ENCODE measurements around the gene SUSD5. TPM values are rescaled to one million over a fixed set of nuclear protein-coding genes. Genes with fewer than 3 reads are reported as not detected.

SUSD5 gene
- total RNA-seq, 1 experiment from 2014 or later: 4.9 TPM

DNA sequence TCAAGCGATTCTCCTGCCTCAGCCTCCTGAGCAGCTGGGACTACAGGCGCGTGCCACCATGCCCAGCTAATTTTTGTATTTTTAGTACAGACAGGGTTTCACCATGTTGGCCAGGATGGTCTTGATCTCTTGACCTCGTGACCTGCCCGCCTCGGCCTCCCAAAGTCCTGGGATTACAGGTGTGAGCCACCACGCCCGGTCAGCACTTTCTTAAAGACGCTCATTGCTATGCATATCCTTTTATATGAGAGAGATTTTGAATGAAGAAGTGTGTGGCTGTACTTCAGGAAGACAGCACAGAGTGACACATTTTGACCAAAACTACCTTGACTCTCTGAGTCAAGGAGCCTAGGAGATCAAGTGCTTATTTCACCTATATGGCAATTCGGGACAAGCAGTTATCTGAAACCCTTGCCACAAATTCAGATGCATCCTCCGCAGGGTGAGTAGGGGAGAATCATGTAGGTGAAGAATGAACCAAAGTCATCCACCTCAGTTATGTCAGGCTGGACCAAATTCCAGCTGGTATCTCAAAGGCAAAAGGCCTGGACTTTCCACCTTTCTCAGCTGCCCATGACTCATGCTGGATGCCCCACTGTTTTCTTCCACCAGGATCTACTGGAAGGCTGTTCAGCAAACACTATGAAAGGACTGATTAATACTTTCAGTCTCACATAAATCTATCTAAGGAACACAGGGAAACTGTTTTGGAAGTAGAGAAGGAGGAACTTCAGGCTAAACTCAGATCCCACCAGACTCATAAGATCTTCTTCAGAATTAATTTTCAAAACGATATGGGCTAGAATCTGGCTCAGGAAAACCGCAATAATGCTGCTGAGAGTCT, 31.9 kb downstream of the SUSD5 start:
- Mint-ChIP-seq H3K27me3 (ENCODE audit: low read depth) (no peaks in the 10 kb centered on the region), H3K4me1 (peaks cover 5% of the 10 kb centered on the region in 2 experiments; a peak in 3 of 4 replicates), H3K4me3 (no peak overlapping the region), H3K27ac (no peak overlapping the region), H3K9me3 (0 out of 5 replicates have a peak, but pooled peaks cover 0 to 2% of the 10 kb centered on the region in 2 experiments), H3K36me3 (ENCODE audit: insufficient read depth in 1 of 3, low read depth in 3 of 3) (no peaks in the 10 kb centered on the region)
- Histone ChIP-seq H3K14ac (ENCODE audit: insufficient read depth, low read length) (no peak overlapping the region), H3K79me2 (ENCODE audit: insufficient read depth, low read length) (no peaks in the 10 kb centered on the region), H2BK120ac (ENCODE audit: low read depth, low read length, poor library complexity, severe bottlenecking) (no peak overlapping the region), H3K27me3 (ENCODE audit: insufficient read depth, low read length) (no peaks in the 10 kb centered on the region), H2BK12ac (ENCODE audit: insufficient read length, low read depth, low read length) (no peak overlapping the region), H2AK5ac (ENCODE audit: insufficient read length, low read length) (no peak overlapping the region), H4K5ac (ENCODE audit: insufficient read length, low read depth, low read length) (no peak overlapping the region), H2BK5ac (ENCODE audit: insufficient read length, low read length) (no peak overlapping the region), H3K4me2 (ENCODE audit: insufficient read depth, insufficient read length, low read length) (no peak overlapping the region), H3T11ph (ENCODE audit: low read length) (no peak overlapping the region), H3K18ac (ENCODE audit: insufficient read length, low read depth, low read length) (no peak overlapping the region), H3K9ac (ENCODE audit: extremely low read depth, insufficient read length, low read length) (no peak overlapping the region), H3K27ac (ENCODE audit: insufficient read length, low read depth, low read length) (no peak overlapping the region), H2BK20ac (ENCODE audit: low read depth, low read length, poor library complexity, severe bottlenecking) (no peak overlapping the region), H4K91ac (ENCODE audit: insufficient read length, low read depth, low read length) (no peak overlapping the region), H3K4me1 (ENCODE audit: insufficient read depth, low read length) (no peaks in the 10 kb centered on the region), H3K9me3 (ENCODE audit: control insufficient read depth, low read depth, low read length) (no peaks in the 10 kb centered on the region), H4K8ac (replicated peaks; ENCODE audit: insufficient read length, low read depth, low read length) (no peak overlapping the region), H2BK15ac (ENCODE audit: low read depth, low read length) (no peak overlapping the region), H3K23me2 (ENCODE audit: insufficient read length, low read depth, low read length, poor library complexity, severe bottlenecking) (no peaks in the 10 kb centered on the region), H4K20me1 (ENCODE audit: control insufficient read depth, insufficient read depth, insufficient read length) (no peaks in the 10 kb centered on the region), H3K4ac (ENCODE audit: low read depth, low read length) (no peak overlapping the region), H2AFZ (ENCODE audit: low read length) (no peak overlapping the region), H3K56ac (ENCODE audit: insufficient read length, low read depth, low read length) (no peak overlapping the region), H3K23ac (ENCODE audit: insufficient read length, low read depth, low read length) (no peak overlapping the region), H3K79me1 (ENCODE audit: insufficient read depth, low read depth, low read length, poor library complexity, severe bottlenecking) (no peaks in the 10 kb centered on the region)
- TF ChIP-seq, protein P1, sequence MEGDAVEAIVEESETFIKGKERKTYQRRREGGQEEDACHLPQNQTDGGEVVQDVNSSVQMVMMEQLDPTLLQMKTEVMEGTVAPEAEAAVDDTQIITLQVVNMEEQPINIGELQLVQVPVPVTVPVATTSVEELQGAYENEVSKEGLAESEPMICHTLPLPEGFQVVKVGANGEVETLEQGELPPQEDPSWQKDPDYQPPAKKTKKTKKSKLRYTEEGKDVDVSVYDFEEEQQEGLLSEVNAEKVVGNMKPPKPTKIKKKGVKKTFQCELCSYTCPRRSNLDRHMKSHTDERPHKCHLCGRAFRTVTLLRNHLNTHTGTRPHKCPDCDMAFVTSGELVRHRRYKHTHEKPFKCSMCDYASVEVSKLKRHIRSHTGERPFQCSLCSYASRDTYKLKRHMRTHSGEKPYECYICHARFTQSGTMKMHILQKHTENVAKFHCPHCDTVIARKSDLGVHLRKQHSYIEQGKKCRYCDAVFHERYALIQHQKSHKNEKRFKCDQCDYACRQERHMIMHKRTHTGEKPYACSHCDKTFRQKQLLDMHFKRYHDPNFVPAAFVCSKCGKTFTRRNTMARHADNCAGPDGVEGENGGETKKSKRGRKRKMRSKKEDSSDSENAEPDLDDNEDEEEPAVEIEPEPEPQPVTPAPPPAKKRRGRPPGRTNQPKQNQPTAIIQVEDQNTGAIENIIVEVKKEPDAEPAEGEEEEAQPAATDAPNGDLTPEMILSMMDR (conservative IDR thresholded peaks at IDR 0.05): no peak
- no peak for DNase-seq
- whole genome bisulfite sequencing (ENCODE audit: extremely low coverage, insufficient read length, low lambda C conversion rate): no CpG with 5 or more reads among the region's 13 CpGs
